GM23338 (cell line): Measurements from ENCODE around the gene FREM3. TPM values are rescaled to one million over a fixed set of nuclear protein-coding genes. Genes with fewer than 3 reads are reported as not detected.

Source experiments
- ATAC-seq: fragments of 200-7000 bp; cut with Tn5 transposase; 3 replicates; pipeline ENCODE4 v1.9.1; 2020
- DNase-seq: peaks from one replicate; pipeline ENCODE4 v3.0.0-alpha.2; 2015; ENCODE audit warnings: low spot score
- H2AFZ ChIP-seq: fragments of 200-600 bp; sonication (generic); 2 replicates; pipeline ENCODE4 v1.8.0; 2016; ENCODE audit warnings: antibody characterized with exemption, mild to moderate bottlenecking, moderate library complexity
- H3F3A ChIP-seq: fragments of 200-600 bp; sonication (generic); replicated peaks from 2 replicates; pipeline ENCODE4 v1.8.0; 2017; ENCODE audit warnings: antibody characterized with exemption, mixed run types, low read depth
- H3K27ac ChIP-seq: fragments of 200-600 bp; sonication (generic); 2 replicates; pipeline ENCODE4 v1.6.1; 2016; ENCODE audit warnings: low read depth
- H3K27me3 ChIP-seq: fragments of 200-600 bp; sonication (generic); 2 replicates; pipeline ENCODE4 v1.8.0; 2016; ENCODE audit warnings: mild to moderate bottlenecking, mixed run types, moderate library complexity; ENCODE audit not compliant: insufficient read depth
- H3K36me3 ChIP-seq: fragments of 200-600 bp; sonication (generic); 2 replicates; pipeline ENCODE4 v1.8.0; 2016; ENCODE audit warnings: mild to moderate bottlenecking; ENCODE audit not compliant: insufficient read depth
- H3K4me1 ChIP-seq: fragments of 200-600 bp; sonication (generic); 2 replicates; pipeline ENCODE4 v1.8.0; 2016; ENCODE audit warnings: mild to moderate bottlenecking, moderate library complexity; ENCODE audit not compliant: insufficient read depth
- H3K4me2 ChIP-seq: fragments of 200-600 bp; sonication (generic); 2 replicates; pipeline ENCODE4 v1.7.1; 2017; ENCODE audit warnings: mixed run types
- H3K4me3 ChIP-seq: fragments of 200-600 bp; sonication (generic); 2 replicates; pipeline ENCODE4 v1.6.1; 2016; ENCODE audit warnings: mixed run types
- H3K79me2 ChIP-seq: fragments of 200-600 bp; sonication (generic); replicated peaks from 2 replicates; pipeline ENCODE4 v1.8.0; 2017; ENCODE audit warnings: mild to moderate bottlenecking; ENCODE audit not compliant: insufficient read depth
- H3K9me2 ChIP-seq: fragments of 200-600 bp; sonication (generic); 2 replicates; pipeline ENCODE4 v1.8.0; 2017; ENCODE audit not compliant: insufficient read depth
- H4K20me1 ChIP-seq: fragments of 200-600 bp; sonication (generic); replicated peaks from 2 replicates; pipeline ENCODE4 v1.8.0; 2017; ENCODE audit warnings: mild to moderate bottlenecking; ENCODE audit not compliant: insufficient read depth
- H3K27ac Mint-ChIP-seq: 2 replicates; pipeline ENCODE4 v1.8.0; 2020; ENCODE audit warnings: inconsistent platforms, mild to moderate bottlenecking, moderate library complexity, mixed read lengths
- H3K27me3 Mint-ChIP-seq: 3 replicates; pipeline ENCODE4 v1.8.0; 2022; ENCODE audit warnings: low read depth, mild to moderate bottlenecking, moderate library complexity, mixed read lengths, inconsistent platforms; ENCODE audit not compliant: insufficient read depth, poor library complexity
- H3K36me3 Mint-ChIP-seq: 3 replicates; pipeline ENCODE4 v1.8.0; 2021; ENCODE audit warnings: low read depth, mild to moderate bottlenecking, inconsistent platforms, moderate library complexity, mixed read lengths
- H3K4me1 Mint-ChIP-seq: 3 replicates; pipeline ENCODE4 v1.8.0; 2020; ENCODE audit warnings: mild to moderate bottlenecking, inconsistent platforms, mixed read lengths
- H3K4me3 Mint-ChIP-seq: 3 replicates; pipeline ENCODE4 v1.8.0; 2021; ENCODE audit warnings: moderate library complexity, mild to moderate bottlenecking, inconsistent platforms, mixed read lengths
- H3K9me3 Mint-ChIP-seq: 3 replicates; pipeline ENCODE4 v1.8.0; 2020; ENCODE audit warnings: moderate library complexity, mild to moderate bottlenecking, inconsistent platforms, mixed read lengths
- CREB1 ChIP-seq: fragments of 250-450 bp; sonication (Bioruptor Pico); IDR thresholded peaks from 2 replicates; pipeline ENCODE4 v1.5.0; 2020; ENCODE audit warnings: low read depth, mild to moderate bottlenecking, moderate library complexity
- CTCF ChIP-seq, 2 experiments: fragments of 200-600 bp in 1 of 2; sonication (generic) in 1 of 2; conservative IDR thresholded peaks; 2 replicates each; pipeline versions ENCODE4 v1.5.1 to v1.6.1; 2016 to 2017; ENCODE audit warnings: antibody characterized with exemption in 2 of 2, low read depth in 2 of 2, mild to moderate bottlenecking in 2 of 2, moderate library complexity in 1 of 2
- EZH2phosphoT487 ChIP-seq: fragments of 200-600 bp; sonication (generic); IDR thresholded peaks from one replicate; pipeline ENCODE4 v1.8.1; 2018; ENCODE audit warnings: antibody characterized with exemption; ENCODE audit not compliant: unreplicated experiment
- POLR2AphosphoS5 ChIP-seq: IDR thresholded peaks from 2 replicates; pipeline ENCODE4 v1.6.1; 2016; ENCODE audit warnings: antibody characterized with exemption, low read depth
- ZNF462 ChIP-seq: fragments of 250-450 bp; sonication (Bioruptor Pico); IDR thresholded peaks from 2 replicates; pipeline ENCODE4 v1.5.0; 2020; ENCODE audit warnings: mild to moderate bottlenecking, moderate library complexity
- polyA plus RNA-seq: library from polyadenylated mRNA; unstranded; fragments of >200 nt; fragmentation: Nextera tagmentation; extraction: Ambion mirVana; gene quantifications from 2 replicates; pipeline ENCODE4 v1.2.1, GENCODE V29; 2016
- total RNA-seq: library from RNA; depleted of rRNA; stranded (reverse); fragments of >200 nt; shearing (Covaris generic); gene quantifications from 2 replicates; pipeline ENCODE4 v1.2.3, GENCODE V29; 2014

The FREM3 gene
- total and polyA plus RNA-seq, 2 experiments from 2014 or later: 0.03 to 0.07 TPM

- Histone ChIP-seq H3K4me3 (no peak overlapping the region), H3K79me2 (no peaks in the 10 kb centered on the region), H3K4me1 (no peaks in the 10 kb centered on the region), H3K36me3 (no peaks in the 10 kb centered on the region), H3K4me2 (no peak overlapping the region), H3K27me3 (no peaks in the 10 kb centered on the region), H2AFZ (no peak overlapping the region), H3F3A (no peaks in the 10 kb centered on the region), H4K20me1 (no peaks in the 10 kb centered on the region), H3K27ac (no peak overlapping the region), H3K9me2 (no peaks in the 10 kb centered on the region)
- no peak overlapping the region for H3K27ac Mint-ChIP-seq
- DNase-seq (no peak), ATAC-seq (no peak)
- peaks cover 8% of the 10 kb centered on the region; the same call in 2 of the 3 replicates for H3K9me3 Mint-ChIP-seq
- peaks cover 1% of the 10 kb centered on the region for H3K27me3 Mint-ChIP-seq
- no peak overlapping the region for H3K4me3 Mint-ChIP-seq
- H3K36me3 Mint-ChIP-seq: no peaks in the 10 kb centered on the region
- TF ChIP-seq CTCF (conservative IDR thresholded peaks at IDR 0.05; ENCODE audit: low read depth in 2 of 2) (no peak), POLR2AphosphoS5 (no peak), CREB1 (CRISPR knock-in tag) (no peak), EZH2phosphoT487 (no peak), ZNF462 (no peak)
- H3K4me1 Mint-ChIP-seq: no peaks in the 10 kb centered on the region; the same call in 1 of the 3 replicates
Measured at GRCh38 chr4:143586080-143586479, 114.4 kb downstream of the FREM3 start.
